Lower leg skin (tissue), 3 donors: Measurements from ENCODE around the gene SLC22A9.

Experiments
- CTCF ChIP-seq, 3 donors: fragments of 450-650 bp; IDR thresholded peaks; one replicate each; pipeline ENCODE4 v1.5.1; 2016; ENCODE audit warnings: antibody characterized with exemption in 3 of 3, mild to moderate bottlenecking in 3 of 3, moderate library complexity in 2 of 3
- POLR2A ChIP-seq, 2 donors: fragments of 450-650 bp; IDR thresholded peaks; one replicate each; pipeline ENCODE4 v1.6.1; 2016 to 2017; ENCODE audit warnings: antibody characterized with exemption in 2 of 2, mild to moderate bottlenecking in 1 of 2, moderate library complexity in 1 of 2

GRCh38 chr11:63405114-63405513, 35.5 kb downstream of the SLC22A9 start:
- TF ChIP-seq CTCF (IDR thresholded peaks at IDR 0.05) (no peak), POLR2A (IDR thresholded peaks at IDR 0.05) (no peak)
